Activated CD4-positive, alpha-beta T cell treated with anti-CD3 and anti-CD28 coated beads, Interleukin-2, amount 50 U/mL, for 48 hours (primary cell): ENCODE results near the gene HSD17B10.
"Not testable (repeated sequence)": the region's sequence is repeated elsewhere in the genome, so short reads cannot be mapped to it uniquely, and the experiment has no call there.

Source experiments
- DNase-seq, 2 experiments: peaks; one replicate each; pipeline ENCODE4 v3.0.0-alpha.2; 2020

The HSD17B10 gene

DNA sequence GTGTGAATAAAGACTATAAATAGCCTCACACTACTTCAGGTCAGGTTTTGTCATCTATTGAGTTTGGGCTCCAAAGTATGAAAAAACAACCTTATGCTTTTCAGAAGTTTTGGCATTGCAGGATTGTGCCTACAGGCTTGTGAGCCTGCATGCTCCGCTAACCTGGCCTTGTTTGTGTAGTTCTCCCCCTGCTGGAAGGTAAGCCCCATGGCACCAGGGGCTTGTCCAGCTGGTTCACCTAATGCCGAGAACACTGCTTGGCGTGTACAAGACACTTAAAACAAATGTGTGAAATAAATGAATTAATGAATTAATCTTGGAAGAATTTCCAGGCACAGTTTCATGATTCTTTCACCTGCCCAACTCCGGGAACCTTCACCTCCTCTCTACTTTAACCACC is 1.8 kb upstream of the HSD17B10 start:
- peak; percentile 49 to 62 for DNase-seq

DNA sequence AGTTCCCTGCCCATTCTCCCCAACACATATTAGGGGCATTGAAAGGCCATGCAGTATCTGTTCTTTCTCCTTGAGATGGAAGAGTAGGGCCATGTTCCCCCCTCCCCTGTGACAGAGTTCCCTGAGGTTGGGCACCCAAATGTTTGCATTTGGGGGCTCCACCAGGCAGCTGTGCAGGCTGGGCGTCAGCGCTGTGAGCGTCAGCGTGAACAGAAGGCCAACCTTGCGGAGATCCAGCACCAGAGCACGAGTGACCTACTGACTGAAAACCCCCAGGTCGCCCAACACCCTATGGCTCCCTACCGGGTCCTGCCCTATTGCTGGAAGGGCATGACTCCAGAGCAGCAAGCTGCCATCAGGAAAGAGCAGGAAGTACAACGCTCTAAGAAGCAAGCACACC is 3.9 kb downstream of the HSD17B10 start:
- no peak for DNase-seq

DNA sequence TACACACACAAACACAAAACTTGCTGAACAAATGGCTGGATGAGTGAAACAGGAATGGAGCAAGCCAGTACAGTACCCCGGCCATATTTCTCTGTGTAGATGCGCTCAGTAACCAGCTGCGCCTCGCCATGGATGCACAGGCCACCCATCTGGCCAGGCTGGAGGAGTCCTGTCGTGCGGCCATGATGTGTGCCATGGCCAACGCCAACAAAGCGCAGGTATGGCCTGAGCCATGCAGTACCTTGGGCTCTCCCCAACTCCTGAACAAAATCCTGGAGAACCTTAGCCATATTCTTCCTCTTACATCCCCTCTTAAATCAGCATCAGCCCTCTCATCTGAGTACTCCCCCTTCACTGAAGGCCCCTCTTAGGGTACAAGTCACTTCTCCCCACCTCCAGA is 4.4 kb downstream of the HSD17B10 start:
- DNase-seq = no peak

DNA sequence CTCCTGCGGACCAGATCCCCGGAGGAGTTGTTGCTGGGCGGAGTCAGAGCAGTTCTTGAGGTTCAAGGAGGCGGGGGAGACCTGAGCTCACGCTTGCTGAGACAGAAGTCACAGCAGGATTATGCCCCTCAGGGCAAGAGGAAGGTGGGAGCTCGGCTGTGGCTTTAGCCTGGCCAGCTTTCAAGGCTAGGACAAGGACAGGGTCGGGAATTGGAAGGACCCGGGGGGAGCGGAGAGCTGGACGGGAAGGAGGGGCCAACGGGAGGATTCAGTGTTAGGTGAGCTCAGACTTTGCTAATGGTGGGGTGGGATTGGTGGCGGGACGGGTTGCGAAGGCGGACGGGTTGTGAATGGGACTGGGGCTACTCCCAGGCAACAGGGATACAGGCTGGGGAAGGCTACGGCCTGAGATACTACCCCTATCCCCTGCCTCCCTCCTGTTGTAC is 11.3 kb downstream of the HSD17B10 start, which contains the start of gene RIBC1:
Gene RIBC1, plus strand, starts transcription at position 13 of the 446 bp plus-strand sequence. CDS start 3,404 bp downstream, outside the sequence.
- no peak for DNase-seq

DNA sequence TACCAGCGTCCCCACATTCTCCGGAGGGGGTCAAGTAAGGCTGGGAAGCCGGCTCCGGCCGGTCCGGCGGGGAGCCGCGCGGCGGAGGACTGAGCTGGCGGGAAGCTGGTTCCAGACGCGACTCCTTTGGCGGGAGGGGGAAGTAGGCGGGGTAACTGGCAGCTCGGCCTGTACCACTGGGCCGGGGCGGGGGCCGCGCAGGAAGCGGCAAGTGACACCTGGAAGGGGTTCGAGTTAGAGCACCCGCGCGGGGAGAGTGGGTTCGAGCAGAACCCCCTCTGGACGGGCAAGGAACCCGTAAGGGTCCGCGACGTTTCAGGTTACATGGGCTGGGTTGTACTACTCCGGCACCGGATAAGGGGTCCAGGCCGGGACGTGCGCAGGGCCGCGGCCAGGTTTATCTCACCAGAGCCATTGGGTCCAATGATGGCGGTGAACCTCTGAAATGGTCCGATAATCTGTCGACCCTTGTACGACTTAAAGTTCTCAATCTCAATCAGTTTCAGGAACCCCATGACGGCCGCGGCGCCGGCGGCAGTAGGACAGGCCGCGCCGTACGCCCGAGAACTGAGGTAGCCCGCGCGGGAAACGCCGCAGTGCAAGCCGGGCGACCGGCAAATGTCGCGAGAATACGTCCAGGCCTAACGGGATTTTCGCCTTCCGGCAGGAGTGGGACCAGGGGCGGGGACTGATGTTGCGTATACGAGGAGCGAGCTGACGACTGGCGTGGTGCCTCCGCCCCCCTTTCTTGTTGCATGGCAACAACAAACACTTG is 11.9 kb downstream of the HSD17B10 start, which contains the start of gene SMC1A:
Gene SMC1A, minus strand, starts transcription at position 569 of the 775 bp plus-strand sequence. Its CDS starts 54 bp downstream, at position 515.
- DNase-seq = peak; percentile 92 to 95

DNA sequence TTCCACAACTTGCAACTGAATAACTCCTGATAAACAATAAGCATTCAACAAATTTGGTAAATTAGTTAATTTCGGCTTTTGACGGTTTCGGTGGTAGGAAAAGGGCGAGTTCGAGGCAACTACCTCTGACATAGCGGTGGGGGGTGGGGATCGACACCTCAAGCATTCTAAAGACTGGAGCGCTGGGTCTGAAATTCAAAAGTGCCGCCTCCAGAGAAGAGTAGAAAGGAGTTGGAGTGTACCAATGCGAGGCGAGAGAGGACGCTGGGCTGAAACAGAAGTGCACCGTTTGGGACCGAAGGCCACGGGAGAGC is 12.4 kb downstream of the HSD17B10 start:
- DNase-seq = no peak

DNA sequence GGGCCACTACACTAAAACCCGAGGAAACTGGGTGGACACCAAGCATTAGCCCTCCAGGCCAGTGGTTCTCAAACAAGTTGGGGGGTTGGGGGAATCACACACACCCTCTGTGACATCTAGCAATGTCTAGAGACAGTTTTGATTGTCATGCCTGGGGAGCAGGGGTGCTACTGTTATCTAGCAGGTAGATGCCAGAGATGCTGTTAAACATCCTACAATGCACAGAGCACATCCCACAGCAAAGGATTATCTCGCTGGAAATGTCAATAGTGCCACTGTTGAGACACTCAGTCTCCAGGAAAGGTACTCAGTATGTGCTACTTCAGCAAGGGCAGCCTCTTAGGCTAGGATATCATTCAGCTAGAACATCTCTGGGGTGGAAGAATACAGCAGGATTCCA is 13.0 kb downstream of the HSD17B10 start:
- DNase-seq = no peak

DNA sequence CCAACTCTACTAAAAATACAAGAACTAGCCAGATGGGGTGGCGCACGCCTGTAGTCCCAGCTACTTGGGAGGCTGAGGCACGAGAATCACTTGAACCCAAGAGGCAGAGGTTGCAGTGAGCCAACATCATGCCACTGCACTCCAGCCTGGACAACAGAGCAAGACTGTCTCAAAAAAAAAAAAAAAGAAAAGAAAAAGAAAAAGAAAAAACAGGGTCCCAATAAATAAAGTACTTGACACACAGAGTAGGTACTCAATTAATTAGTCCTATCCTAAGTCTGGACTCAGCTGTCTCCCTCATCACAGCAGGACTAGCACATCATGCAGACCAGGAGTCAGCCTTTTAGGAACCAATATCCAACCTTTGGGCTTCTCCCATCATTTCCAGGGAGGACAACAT is 13.8 kb downstream of the HSD17B10 start:
- not testable (repeated sequence) for DNase-seq

DNA sequence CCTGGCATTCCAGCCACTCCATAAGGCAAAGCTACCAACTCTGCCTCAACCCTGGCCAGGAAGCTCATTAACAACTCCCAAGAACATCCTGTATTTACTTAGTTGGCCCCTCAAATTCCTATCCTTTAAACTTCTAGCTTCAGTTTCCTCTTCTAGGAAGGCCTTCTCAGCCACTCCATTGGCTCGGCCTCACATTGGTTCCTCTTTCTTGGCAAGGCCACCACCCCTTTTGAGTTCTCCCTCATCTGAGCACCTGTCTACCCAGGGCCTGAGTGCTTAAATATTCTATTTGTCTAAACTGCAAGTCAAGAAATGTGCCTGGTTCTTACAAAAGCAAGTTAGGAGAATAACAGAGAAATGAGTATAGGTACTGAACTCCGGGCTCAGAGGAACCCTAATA is 21.7 kb downstream of the HSD17B10 start:
- no peak for DNase-seq

DNA sequence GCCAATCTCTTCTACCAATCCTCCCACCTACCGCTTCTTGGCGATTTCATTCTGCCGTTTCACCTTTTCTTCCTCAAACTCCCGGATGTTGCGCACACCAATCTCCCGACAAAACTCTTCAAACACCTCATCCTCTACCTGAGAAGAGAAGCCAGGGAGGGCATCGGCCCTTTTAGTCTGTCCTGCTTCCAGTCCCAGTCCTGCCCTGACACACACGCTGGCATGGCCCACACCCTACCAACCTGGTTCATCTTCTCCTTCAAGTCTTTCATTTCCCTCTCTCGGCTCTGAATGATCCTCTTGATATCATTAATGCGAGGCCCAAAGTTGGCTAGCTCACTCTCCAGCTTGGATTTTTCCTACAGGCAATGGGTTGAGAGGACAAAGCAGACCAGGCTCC is 30.6 kb downstream of the HSD17B10 start:
- no peak for DNase-seq

DNA sequence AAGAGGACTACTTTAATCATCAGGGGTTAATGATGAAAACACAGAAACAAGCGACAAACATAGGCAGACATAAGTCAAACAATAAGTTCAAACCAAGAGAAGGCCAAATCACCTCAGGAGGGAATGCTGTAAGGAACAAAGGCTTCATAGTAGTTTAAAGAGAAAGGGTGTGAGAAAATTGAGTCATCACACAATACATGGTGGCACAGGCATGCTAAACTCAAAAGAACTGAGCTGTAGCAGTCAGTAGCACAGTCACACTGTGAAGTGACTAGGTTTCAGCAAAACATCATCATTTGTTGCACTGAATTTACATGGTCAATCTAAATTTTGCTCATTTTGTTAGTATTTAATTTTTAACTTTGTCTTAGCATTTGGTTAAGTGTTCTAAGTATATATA is 36.0 kb downstream of the HSD17B10 start:
- no peak for DNase-seq

DNA sequence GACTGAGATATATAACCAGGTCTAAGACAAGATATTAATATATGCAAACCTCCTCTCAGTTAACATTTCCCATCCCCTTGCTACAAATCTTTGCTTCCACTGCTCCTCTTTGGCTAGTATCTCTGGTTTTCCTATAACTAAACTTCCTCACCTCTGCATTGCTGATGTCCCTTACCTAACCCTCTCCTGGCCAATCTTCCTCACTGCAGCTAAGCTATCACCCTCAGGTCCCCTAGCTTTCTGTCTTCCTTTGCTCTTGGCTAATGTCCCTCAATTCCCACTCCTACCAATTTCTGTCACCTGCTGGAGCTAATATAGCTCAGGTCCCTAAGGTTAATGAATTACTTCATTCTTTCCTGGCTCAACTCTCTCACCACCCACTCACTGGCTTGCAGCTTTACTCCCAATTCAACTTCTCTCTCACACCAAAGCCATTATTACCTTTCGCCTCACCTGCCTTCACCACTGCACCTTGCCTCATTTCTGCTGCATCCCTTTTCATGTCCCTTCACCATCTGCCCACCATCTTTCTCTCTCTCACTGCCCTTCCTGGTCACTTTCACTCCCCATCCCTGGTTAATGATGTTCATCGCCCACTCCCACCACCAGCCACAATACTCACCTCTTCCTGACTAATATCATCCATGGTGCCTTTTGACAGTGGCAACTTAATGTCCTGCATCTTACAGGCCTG is 38.4 kb downstream of the HSD17B10 start:
- DNase-seq = no peak

DNA sequence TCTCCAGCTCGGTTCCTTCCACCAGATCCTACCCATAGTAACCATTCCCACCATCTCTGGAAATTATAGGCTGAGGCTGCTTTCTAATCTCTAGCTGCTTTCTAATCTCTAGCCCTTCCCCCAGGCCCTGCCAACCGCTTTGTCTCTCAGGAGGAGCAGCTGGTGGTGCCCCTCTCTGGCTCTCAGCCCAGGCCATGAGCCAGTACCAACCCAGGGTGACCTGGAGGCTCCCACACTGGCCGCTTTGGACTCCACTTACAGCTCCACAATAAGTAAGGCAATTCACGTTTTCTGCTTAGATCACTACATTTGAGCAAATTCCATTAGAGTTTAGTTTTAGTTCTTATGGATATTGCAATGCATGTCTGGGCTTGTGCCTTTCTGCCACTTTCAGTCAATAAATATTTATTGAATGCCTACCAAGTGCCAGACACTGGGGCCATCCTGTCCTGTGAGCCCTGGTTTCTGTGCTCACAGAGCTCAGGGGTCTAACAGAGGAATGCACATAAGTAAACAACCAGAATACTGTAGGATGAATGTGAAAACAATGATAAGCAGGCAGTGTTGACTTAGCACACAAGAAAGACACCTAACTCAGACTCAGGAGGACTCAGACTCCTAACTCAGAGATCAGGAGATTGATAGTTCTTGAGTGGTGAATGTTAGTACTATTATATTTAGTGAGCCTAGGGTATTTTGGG is 50.6 kb downstream of the HSD17B10 start:
- no peak for DNase-seq
